Common myeloid progenitor, CD34-positive (primary cell): ENCODE results near the gene KAZN.

ENCODE experiments used
- CTCF ChIA-PET: fragments of 350-600 bp; sonication (Branson Sonifier 250); formaldehyde crosslinking; loops from one replicate; lab custom pipeline; 2021; ENCODE audit warnings: antibody characterized with exemption; lab: Charles Lee
- POLR2A ChIA-PET: fragments of 350-600 bp; sonication (Branson Sonifier 250); formaldehyde crosslinking; loops from one replicate; lab custom pipeline; 2021; ENCODE audit warnings: antibody characterized with exemption; lab: Charles Lee
- DNase-seq, 3 donors: peaks; one replicate each; pipeline versions ENCODE4 v3.0.0 to v3.0.0-alpha.2; 2013
- H3K27ac ChIP-seq, 2 experiments: 1 replicate in 1 of 2; 2 replicates in 1 of 2; pipeline ENCODE4 v1.7.0; 2013; ENCODE audit warnings: inconsistent platforms in 2 of 2, low read length in 2 of 2, mild to moderate bottlenecking in 2 of 2, low read depth in 1 of 2, moderate library complexity in 1 of 2; ENCODE audit not compliant: severe bottlenecking in 2 of 2, insufficient read depth in 1 of 2, poor library complexity in 1 of 2
- H3K27me3 ChIP-seq, 5 experiments: replicated peaks in 2 of 5; 1 replicate in 3 of 5; 2 replicates in 2 of 5; pipeline versions ENCODE4 v1.6.1 to v1.7.0; 2013; ENCODE audit warnings: low read length in 4 of 5, mild to moderate bottlenecking in 2 of 5, moderate library complexity in 2 of 5, inconsistent platforms in 1 of 5; ENCODE audit not compliant: insufficient read depth in 5 of 5, control insufficient read depth in 4 of 5
- H3K36me3 ChIP-seq, 4 experiments: 1 replicate in 2 of 4; 2 replicates in 2 of 4; pipeline versions ENCODE4 v1.6.1 to v1.7.0; 2013; ENCODE audit warnings: low read length in 3 of 4, control low read depth in 1 of 4, mild to moderate bottlenecking in 1 of 4; ENCODE audit not compliant: control insufficient read depth in 4 of 4, insufficient read depth in 4 of 4
- H3K4me1 ChIP-seq, 4 experiments: 1 replicate in 3 of 4; 2 replicates in 1 of 4; pipeline versions ENCODE4 v1.6.1 to v1.7.1; 2013; ENCODE audit warnings: low read length in 3 of 4, mild to moderate bottlenecking in 3 of 4, control low read depth in 1 of 4, inconsistent platforms in 1 of 4, moderate library complexity in 1 of 4; ENCODE audit not compliant: control insufficient read depth in 4 of 4, insufficient read depth in 4 of 4; ENCODE audit errors: control extremely low read depth in 1 of 4
- H3K4me3 ChIP-seq, 7 experiments: 1 replicate in 4 of 7; 2 replicates in 3 of 7; pipeline versions ENCODE4 v1.5.1 to v1.7.0; 2013; ENCODE audit warnings: mild to moderate bottlenecking in 7 of 7, low read length in 6 of 7, moderate library complexity in 6 of 7, inconsistent platforms in 2 of 7, low read depth in 2 of 7, control low read depth in 1 of 7; ENCODE audit not compliant: insufficient read depth in 4 of 7, control insufficient read depth in 1 of 7; ENCODE audit errors: extremely low read depth in 1 of 7
- H3K9me3 ChIP-seq, 5 experiments: 1 replicate in 4 of 5; 2 replicates in 1 of 5; pipeline versions ENCODE4 v1.6.1 to v1.7.1; 2013; ENCODE audit warnings: low read length in 4 of 5, mild to moderate bottlenecking in 2 of 5, inconsistent platforms in 1 of 5, low read depth in 1 of 5, moderate library complexity in 1 of 5; ENCODE audit not compliant: control insufficient read depth in 4 of 5, insufficient read depth in 2 of 5; ENCODE audit errors: control extremely low read depth in 1 of 5
- WGBS: methylation state at CpG from one replicate; pipeline ENCODE4 v1.1.5; 2013; ENCODE audit not compliant: insufficient coverage; 5-methylcytosine and 5-hydroxymethylcytosine counted together

The KAZN gene

GRCh38 chr1:14723401-14723800 lies 124.9 kb downstream of the KAZN start:
- Histone ChIP-seq H3K4me3 (no peak overlapping the region), H3K27me3 (peaks cover 0 to 3% (median 0%) of the 10 kb centered on the region in 5 experiments), H3K4me1 (no peaks in the 10 kb centered on the region), H3K36me3 (no peaks in the 10 kb centered on the region), H3K27ac (no peak overlapping the region), H3K9me3 (no peaks in the 10 kb centered on the region)
- DNase-seq = no peak
- ChIA-PET POLR2A (no interaction called here), CTCF (interaction anchor here (0.9 kb wide), 1 partner anchor 9 kb away, joined by 3 read pairs; no protein-coding TSS in a partner anchor)
- 75% methylated on average over 10 of the region's 11 CpGs for WGBS

- H3K27ac ChIP-seq = no peak overlapping the region
- peaks cover 0 to 3% (median 0%) of the 10 kb centered on the region in 5 experiments for H3K27me3 ChIP-seq
- no peak overlapping the region for H3K4me3 ChIP-seq
- WGBS = 83% methylated on average over 5 of the region's 5 CpGs
- DNase-seq = no peak
- ChIA-PET POLR2A (no interaction called here), CTCF (no interaction called here)
- H3K9me3 ChIP-seq = no peaks in the 10 kb centered on the region
- H3K36me3 ChIP-seq = no peaks in the 10 kb centered on the region
- no peaks in the 10 kb centered on the region for H3K4me1 ChIP-seq
These were observed 125.8 kb downstream of the KAZN start for GRCh38 chr1:14724246-14724645.

- H3K4me1 ChIP-seq = no peaks in the 10 kb centered on the region
- WGBS = 100% methylated on average over 2 of the region's 7 CpGs
- CTCF ChIA-PET = no interaction called here
- no peaks in the 10 kb centered on the region for H3K36me3 ChIP-seq
- no peak overlapping the region for H3K4me3 ChIP-seq
- DNase-seq = no peak
- no peaks in the 10 kb centered on the region for H3K9me3 ChIP-seq
- no peak overlapping the region for H3K27ac ChIP-seq
- peaks cover 0 to 3% (median 0%) of the 10 kb centered on the region in 5 experiments for H3K27me3 ChIP-seq
- POLR2A ChIA-PET = no interaction called here
These were observed 126.2 kb downstream of the KAZN start for GRCh38 chr1:14724678-14725077.

GRCh38 chr1:14725238-14725637 lies 126.8 kb downstream of the KAZN start:
- no peak overlapping the region for H3K27ac ChIP-seq
- DNase-seq = no peak
- ChIA-PET CTCF (no interaction called here), POLR2A (no interaction called here)
- H3K9me3 ChIP-seq = no peaks in the 10 kb centered on the region
- 100% methylated on average over 1 of the region's 1 CpG for WGBS
- H3K36me3 ChIP-seq = no peaks in the 10 kb centered on the region
- no peaks in the 10 kb centered on the region for H3K4me1 ChIP-seq
- peaks cover 0 to 3% (median 0%) of the 10 kb centered on the region in 5 experiments for H3K27me3 ChIP-seq
- no peak overlapping the region for H3K4me3 ChIP-seq

- DNase-seq = no peak
- H3K27ac ChIP-seq = no peak overlapping the region
- H3K27me3 ChIP-seq = peaks cover 0 to 3% (median 0%) of the 10 kb centered on the region in 5 experiments
- no peaks in the 10 kb centered on the region for H3K36me3 ChIP-seq
- ChIA-PET CTCF (no interaction called here), POLR2A (no interaction called here)
- H3K9me3 ChIP-seq = no peaks in the 10 kb centered on the region
- no peaks in the 10 kb centered on the region for H3K4me1 ChIP-seq
- 67% methylated on average over 1 of the region's 2 CpGs for WGBS
- H3K4me3 ChIP-seq = no peak overlapping the region
These were observed 127.2 kb downstream of the KAZN start for GRCh38 chr1:14725695-14726094.

- Histone ChIP-seq H3K9me3 (no peaks in the 10 kb centered on the region), H3K27ac (no peak overlapping the region), H3K4me3 (no peak overlapping the region), H3K4me1 (no peaks in the 10 kb centered on the region), H3K27me3 (peaks cover 0 to 3% (median 0%) of the 10 kb centered on the region in 5 experiments), H3K36me3 (no peaks in the 10 kb centered on the region)
- no peak for DNase-seq
- ChIA-PET CTCF (no interaction called here), POLR2A (no interaction called here)
- WGBS = 87% methylated on average over 6 of the region's 6 CpGs
These were observed 128.1 kb downstream of the KAZN start for GRCh38 chr1:14726606-14727005.

GRCh38 chr1:14728516-14728915 lies 130.0 kb downstream of the KAZN start:
- ChIA-PET POLR2A (no interaction called here), CTCF (no interaction called here)
- Histone ChIP-seq H3K27me3 (peaks cover 0 to 3% (median 0%) of the 10 kb centered on the region in 5 experiments), H3K27ac (no peak overlapping the region), H3K9me3 (no peaks in the 10 kb centered on the region), H3K4me1 (peaks cover 0 to 6% (median 0%) of the 10 kb centered on the region in 4 experiments), H3K4me3 (no peak overlapping the region), H3K36me3 (no peaks in the 10 kb centered on the region)
- no peak for DNase-seq
- WGBS = 94% methylated on average over 6 of the region's 7 CpGs
